ENCODE results near the gene DNER. TPM values are rescaled to one million over a fixed set of nuclear protein-coding genes. Genes with fewer than 3 reads are reported as not detected.

DNER gene
- total RNA-seq, 4 donors from 2014 or later, result 1.5 to 13.1 (median 4.7) TPM

GRCh38 chr2:229539628-229540027, 174.7 kb downstream of the DNER start:
- no peaks in the 10 kb centered on the region for H3K4me1 ChIP-seq
- no peak for DNase-seq (ENCODE audit: low spot score in 2 of 2)
- no peak overlapping the region for H3K4me3 ChIP-seq
- H3K36me3 ChIP-seq, result no peaks in the 10 kb centered on the region
- no peaks in the 10 kb centered on the region for H3K27me3 ChIP-seq
- no peak overlapping the region for H3K27ac ChIP-seq
- no peaks in the 10 kb centered on the region for H3K9me3 ChIP-seq
- TF ChIP-seq POLR2A (IDR thresholded peaks at IDR 0.05), result no peak
- WGBS, 2 donors, result 89 to 90% methylated on average over 8 of the region's 8 CpGs

GRCh38 chr2:229531594-229531993, 182.8 kb downstream of the DNER start:
- peaks cover 0 to 10% (median 0%) of the 10 kb centered on the region in 4 donors for H3K9me3 ChIP-seq
- H3K27me3 ChIP-seq, result no peaks in the 10 kb centered on the region
- H3K27ac ChIP-seq, result no peak overlapping the region
- WGBS, 2 donors, result 87 to 95% methylated on average over 2 of the region's 2 CpGs
- H3K4me3 ChIP-seq, result no peak overlapping the region
- no peaks in the 10 kb centered on the region for H3K4me1 ChIP-seq
- DNase-seq (ENCODE audit: low spot score in 2 of 2), result no peak
- no peak for TF ChIP-seq POLR2A (IDR thresholded peaks at IDR 0.05)
- no peak for TF ChIP-seq CTCF (IDR thresholded peaks at IDR 0.05)
- no peak for TF ChIP-seq EP300 (IDR thresholded peaks at IDR 0.05)
- H3K36me3 ChIP-seq, result no peaks in the 10 kb centered on the region

GRCh38 chr2:229530434-229530833, 183.9 kb downstream of the DNER start:
- H3K4me1 ChIP-seq, result no peaks in the 10 kb centered on the region
- H3K4me3 ChIP-seq, result no peak overlapping the region
- peaks cover 0 to 10% (median 0%) of the 10 kb centered on the region in 4 donors for H3K9me3 ChIP-seq
- WGBS, 2 donors, result 59 to 76% methylated on average over 6 of the region's 6 CpGs
- H3K36me3 ChIP-seq, result no peaks in the 10 kb centered on the region
- no peak overlapping the region for H3K27ac ChIP-seq
- TF ChIP-seq POLR2A (IDR thresholded peaks at IDR 0.05), result no peak
- DNase-seq (ENCODE audit: low spot score in 2 of 2), result no peak
- no peaks in the 10 kb centered on the region for H3K27me3 ChIP-seq

- DNase-seq (ENCODE audit: low spot score in 2 of 2), result no peak
- no peaks in the 10 kb centered on the region for H3K4me1 ChIP-seq
- no peaks in the 10 kb centered on the region for H3K27me3 ChIP-seq
- no peaks in the 10 kb centered on the region for H3K36me3 ChIP-seq
- no peak overlapping the region for H3K27ac ChIP-seq
- H3K4me3 ChIP-seq, result no peak overlapping the region
- peaks cover 0 to 10% (median 0%) of the 10 kb centered on the region in 4 donors for H3K9me3 ChIP-seq
- TF ChIP-seq EP300 (IDR thresholded peaks at IDR 0.05) (no peak), POLR2A (IDR thresholded peaks at IDR 0.05) (no peak), CTCF (IDR thresholded peaks at IDR 0.05) (no peak)
- 88 to 89% methylated on average over 5 of the region's 5 CpGs for WGBS, 2 donors
Observed at GRCh38 chr2:229528846-229529245, 185.5 kb downstream of the DNER start.

- no peak for TF ChIP-seq CTCF (IDR thresholded peaks at IDR 0.05)
- TF ChIP-seq POLR2A (IDR thresholded peaks at IDR 0.05), result no peak
- TF ChIP-seq EP300 (IDR thresholded peaks at IDR 0.05), result no peak
- DNase-seq (ENCODE audit: low spot score in 2 of 2), result no peak
- H3K4me3 ChIP-seq, result no peak overlapping the region
- H3K27me3 ChIP-seq, result no peaks in the 10 kb centered on the region
- H3K4me1 ChIP-seq, result no peaks in the 10 kb centered on the region
- H3K36me3 ChIP-seq, result no peaks in the 10 kb centered on the region
- WGBS, 2 donors, result 93 to 94% methylated on average over 10 of the region's 10 CpGs
- no peak overlapping the region for H3K27ac ChIP-seq
- H3K9me3 ChIP-seq, result peaks cover 0 to 6% (median 0%) of the 10 kb centered on the region in 4 donors
Observed at GRCh38 chr2:229526951-229527350, 187.4 kb downstream of the DNER start.

- Histone ChIP-seq H3K9me3 (no peaks in the 10 kb centered on the region), H3K27me3 (no peaks in the 10 kb centered on the region), H3K4me1 (peaks cover 0 to 18% (median 0%) of the 10 kb centered on the region in 4 donors), H3K36me3 (no peaks in the 10 kb centered on the region), H3K4me3 (no peak overlapping the region), H3K27ac (no peak overlapping the region)
- no peak for TF ChIP-seq CTCF (IDR thresholded peaks at IDR 0.05)
- TF ChIP-seq POLR2A (IDR thresholded peaks at IDR 0.05), result no peak
- TF ChIP-seq EP300 (IDR thresholded peaks at IDR 0.05), result no peak
- DNase-seq (ENCODE audit: low spot score in 2 of 2), result no peak
- 80 to 84% methylated on average over 10 of the region's 10 CpGs for WGBS, 2 donors
Observed at GRCh38 chr2:229524799-229525198, 189.6 kb downstream of the DNER start.
